Measurements from ENCODE around the gene GMCL1.
A peak's percentile ranks its signal among the peaks of the same experiment; 100 is the strongest.
"Not testable (repeated sequence)": the region's sequence is repeated elsewhere in the genome, so short reads cannot be mapped to it uniquely, and the experiment has no call there.

Gene GMCL1

GRCh38 chr2:69847068-69847828, 17.8 kb downstream of the GMCL1 start:
- H3K27ac ChIP-seq (ENCODE audit: low read depth in 2 of 2, low read length in 2 of 2): no peak overlapping the region
- H3K36me3 ChIP-seq (ENCODE audit: control insufficient read depth in 2 of 2, insufficient read depth in 2 of 2, low read length in 2 of 2): peaks cover 30 to 36% of the 10 kb centered on the region in 2 donors
- H3K4me3 ChIP-seq (ENCODE audit: low read length in 2 of 2): no peak overlapping the region
- no peaks in the 10 kb centered on the region for H3K9me3 ChIP-seq (ENCODE audit: control insufficient read depth in 2 of 2, low read length in 2 of 2)
- no peak overlapping the region for H3K9ac ChIP-seq (ENCODE audit: low read depth in 1 of 2, low read length in 2 of 2)
- no peaks in the 10 kb centered on the region for H3K27me3 ChIP-seq (ENCODE audit: control insufficient read depth in 2 of 2, insufficient read depth in 2 of 2, low read length in 2 of 2)
- no peaks in the 10 kb centered on the region for H3K4me1 ChIP-seq (ENCODE audit: control insufficient read depth in 2 of 2, insufficient read depth in 2 of 2, low read length in 2 of 2)

- Histone ChIP-seq H3K9ac (ENCODE audit: low read depth in 1 of 2, low read length in 2 of 2) (no peak overlapping the region), H3K4me3 (ENCODE audit: low read length in 2 of 2) (no peak overlapping the region), H3K27me3 (ENCODE audit: control insufficient read depth in 2 of 2, insufficient read depth in 2 of 2, low read length in 2 of 2) (no peaks in the 10 kb centered on the region), H3K36me3 (ENCODE audit: control insufficient read depth in 2 of 2, insufficient read depth in 2 of 2, low read length in 2 of 2) (peaks cover 30 to 36% of the 10 kb centered on the region in 2 donors), H3K4me1 (ENCODE audit: control insufficient read depth in 2 of 2, insufficient read depth in 2 of 2, low read length in 2 of 2) (no peaks in the 10 kb centered on the region), H3K9me3 (ENCODE audit: control insufficient read depth in 2 of 2, low read length in 2 of 2) (no peaks in the 10 kb centered on the region), H3K27ac (ENCODE audit: low read depth in 2 of 2, low read length in 2 of 2) (no peak overlapping the region)
These were observed 18.8 kb downstream of the GMCL1 start for GRCh38 chr2:69848186-69848790.

- H3K36me3 ChIP-seq (ENCODE audit: control insufficient read depth in 2 of 2, insufficient read depth in 2 of 2, low read length in 2 of 2): peaks cover 0 to 10% of the 10 kb centered on the region in 2 donors
- no peaks in the 10 kb centered on the region for H3K4me1 ChIP-seq (ENCODE audit: control insufficient read depth in 2 of 2, insufficient read depth in 2 of 2, low read length in 2 of 2)
These were observed 28.8 kb downstream of the GMCL1 start for GRCh38 chr2:69858261-69858660.

DNA sequence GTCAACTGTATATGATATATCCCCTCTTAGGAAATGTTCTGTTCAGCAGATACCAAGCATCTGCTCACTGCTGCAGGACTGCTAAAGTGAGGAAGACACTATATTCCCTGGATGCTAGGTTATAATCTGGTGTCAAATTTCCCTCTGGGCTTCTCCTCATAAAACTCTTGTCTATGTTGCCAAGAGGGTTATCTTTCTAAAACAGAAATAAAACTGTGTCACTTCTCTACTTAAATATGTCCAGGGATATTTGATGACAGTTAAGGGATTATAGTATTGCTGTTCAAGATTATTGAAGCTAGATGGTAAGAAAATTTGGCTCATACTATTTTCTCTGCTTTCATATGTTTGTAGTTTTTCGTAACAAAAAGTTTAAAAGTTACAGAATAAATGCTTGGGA, 33.8 kb downstream of the GMCL1 start:
- Histone ChIP-seq H3K9me3 (ENCODE audit: control insufficient read depth in 2 of 2, low read length in 2 of 2) (no peaks in the 10 kb centered on the region), H3K9ac (ENCODE audit: low read depth in 1 of 2, low read length in 2 of 2) (no peak overlapping the region), H3K4me3 (ENCODE audit: low read length in 2 of 2) (no peak overlapping the region), H3K27me3 (ENCODE audit: control insufficient read depth in 2 of 2, insufficient read depth in 2 of 2, low read length in 2 of 2) (no peaks in the 10 kb centered on the region), H3K36me3 (ENCODE audit: control insufficient read depth in 2 of 2, insufficient read depth in 2 of 2, low read length in 2 of 2) (peaks cover 17 to 33% of the 10 kb centered on the region in 2 donors), H3K4me1 (ENCODE audit: control insufficient read depth in 2 of 2, insufficient read depth in 2 of 2, low read length in 2 of 2) (no peaks in the 10 kb centered on the region), H3K27ac (ENCODE audit: low read depth in 2 of 2, low read length in 2 of 2) (no peak overlapping the region)

More at GRCh38 chr2:69858261-69858660, 28.8 kb downstream of the GMCL1 start:
- no peak overlapping the region for H3K9ac ChIP-seq (ENCODE audit: low read depth in 1 of 2, low read length in 2 of 2)
- H3K27me3 ChIP-seq (ENCODE audit: control insufficient read depth in 2 of 2, insufficient read depth in 2 of 2, low read length in 2 of 2): no peaks in the 10 kb centered on the region
- H3K27ac ChIP-seq (ENCODE audit: low read depth in 2 of 2, low read length in 2 of 2): no peak overlapping the region
- no peak overlapping the region for H3K4me3 ChIP-seq (ENCODE audit: low read length in 2 of 2)
- H3K9me3 ChIP-seq (ENCODE audit: control insufficient read depth in 2 of 2, low read length in 2 of 2): no peaks in the 10 kb centered on the region

DNA sequence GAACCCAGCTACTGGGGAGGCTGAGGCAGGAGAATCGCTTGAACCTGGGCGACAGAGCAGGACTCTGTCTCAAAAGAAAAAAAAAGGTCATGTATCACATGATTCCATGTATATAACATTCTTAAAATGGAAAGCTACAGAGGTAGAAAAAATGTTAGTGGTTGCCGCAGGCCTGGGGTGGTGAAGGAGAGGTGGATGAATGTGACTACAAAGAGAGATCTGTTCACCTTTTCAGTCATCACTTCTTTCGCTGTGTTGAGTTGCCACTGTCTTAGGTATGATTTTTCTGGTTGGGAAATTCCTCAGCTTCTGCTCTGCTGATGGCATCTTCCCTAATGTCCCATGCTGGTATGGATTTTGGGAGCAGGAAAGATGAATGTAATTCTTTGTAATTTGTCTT, 59.0 kb downstream of the GMCL1 start:
- Histone ChIP-seq H3K9ac (ENCODE audit: low read depth in 1 of 2, low read length in 2 of 2) (no peak overlapping the region), H3K9me3 (ENCODE audit: control insufficient read depth in 2 of 2, low read length in 2 of 2) (no peaks in the 10 kb centered on the region), H3K4me1 (ENCODE audit: control insufficient read depth in 2 of 2, insufficient read depth in 2 of 2, low read length in 2 of 2) (peaks cover 0 to 3% of the 10 kb centered on the region in 2 donors), H3K27ac (ENCODE audit: low read depth in 2 of 2, low read length in 2 of 2) (no peak overlapping the region), H3K27me3 (ENCODE audit: control insufficient read depth in 2 of 2, insufficient read depth in 2 of 2, low read length in 2 of 2) (no peaks in the 10 kb centered on the region), H3K36me3 (ENCODE audit: control insufficient read depth in 2 of 2, insufficient read depth in 2 of 2, low read length in 2 of 2) (no peaks in the 10 kb centered on the region), H3K4me3 (ENCODE audit: low read length in 2 of 2) (no peak overlapping the region)

DNA sequence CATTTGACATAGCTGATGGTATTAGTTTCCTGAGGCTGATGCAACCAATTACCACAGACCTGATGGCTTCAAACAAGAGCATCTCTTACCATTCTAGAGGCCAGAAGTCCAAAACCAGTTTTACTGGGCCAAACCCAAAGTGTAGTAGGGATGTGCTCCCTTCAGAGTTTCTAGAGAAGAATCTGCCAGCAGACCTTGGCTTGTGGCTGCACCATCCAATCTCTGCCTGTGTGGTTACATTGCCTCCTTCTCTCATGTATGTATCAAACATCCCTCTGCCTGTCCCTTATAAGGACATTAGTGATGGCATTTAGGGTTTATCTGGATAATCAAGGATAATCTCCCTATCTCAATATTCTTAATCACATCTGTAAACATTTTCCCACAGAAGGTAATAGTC, 59.8 kb downstream of the GMCL1 start:
- Histone ChIP-seq H3K9ac (ENCODE audit: low read depth in 1 of 2, low read length in 2 of 2) (no peak overlapping the region), H3K36me3 (ENCODE audit: control insufficient read depth in 2 of 2, insufficient read depth in 2 of 2, low read length in 2 of 2) (no peaks in the 10 kb centered on the region), H3K4me3 (ENCODE audit: low read length in 2 of 2) (no peak overlapping the region), H3K27ac (ENCODE audit: low read depth in 2 of 2, low read length in 2 of 2) (no peak overlapping the region), H3K27me3 (ENCODE audit: control insufficient read depth in 2 of 2, insufficient read depth in 2 of 2, low read length in 2 of 2) (no peaks in the 10 kb centered on the region), H3K9me3 (ENCODE audit: control insufficient read depth in 2 of 2, low read length in 2 of 2) (no peaks in the 10 kb centered on the region), H3K4me1 (ENCODE audit: control insufficient read depth in 2 of 2, insufficient read depth in 2 of 2, low read length in 2 of 2) (peaks cover 0 to 5% of the 10 kb centered on the region in 2 donors)

DNA sequence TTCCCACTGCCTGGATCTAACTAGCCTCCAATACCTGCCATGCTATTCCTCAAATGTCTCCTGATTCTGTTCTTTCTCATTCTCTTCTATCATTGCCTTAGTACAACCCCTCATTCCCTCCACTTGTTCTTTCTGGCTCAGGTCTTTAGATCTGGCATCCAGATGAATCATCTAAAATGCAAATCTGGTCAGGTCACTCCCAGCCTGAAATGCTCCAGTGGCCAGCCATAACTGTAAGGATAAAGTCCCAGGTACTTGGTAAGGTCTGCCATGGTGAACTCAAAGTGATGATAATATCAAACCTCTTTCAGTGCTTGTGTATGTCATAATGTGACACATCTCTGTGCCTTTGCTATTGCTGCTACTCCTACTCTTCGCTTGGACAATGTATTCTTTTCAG, 61.4 kb downstream of the GMCL1 start:
- Histone ChIP-seq H3K27ac (ENCODE audit: low read depth in 2 of 2, low read length in 2 of 2) (no peak overlapping the region), H3K9ac (ENCODE audit: low read depth in 1 of 2, low read length in 2 of 2) (no peak overlapping the region), H3K36me3 (ENCODE audit: control insufficient read depth in 2 of 2, insufficient read depth in 2 of 2, low read length in 2 of 2) (no peaks in the 10 kb centered on the region), H3K9me3 (ENCODE audit: control insufficient read depth in 2 of 2, low read length in 2 of 2) (no peaks in the 10 kb centered on the region), H3K4me1 (ENCODE audit: control insufficient read depth in 2 of 2, insufficient read depth in 2 of 2, low read length in 2 of 2) (peaks cover 6 to 11% of the 10 kb centered on the region in 2 donors), H3K4me3 (ENCODE audit: low read length in 2 of 2) (no peak overlapping the region), H3K27me3 (ENCODE audit: control insufficient read depth in 2 of 2, insufficient read depth in 2 of 2, low read length in 2 of 2) (no peaks in the 10 kb centered on the region)

DNA sequence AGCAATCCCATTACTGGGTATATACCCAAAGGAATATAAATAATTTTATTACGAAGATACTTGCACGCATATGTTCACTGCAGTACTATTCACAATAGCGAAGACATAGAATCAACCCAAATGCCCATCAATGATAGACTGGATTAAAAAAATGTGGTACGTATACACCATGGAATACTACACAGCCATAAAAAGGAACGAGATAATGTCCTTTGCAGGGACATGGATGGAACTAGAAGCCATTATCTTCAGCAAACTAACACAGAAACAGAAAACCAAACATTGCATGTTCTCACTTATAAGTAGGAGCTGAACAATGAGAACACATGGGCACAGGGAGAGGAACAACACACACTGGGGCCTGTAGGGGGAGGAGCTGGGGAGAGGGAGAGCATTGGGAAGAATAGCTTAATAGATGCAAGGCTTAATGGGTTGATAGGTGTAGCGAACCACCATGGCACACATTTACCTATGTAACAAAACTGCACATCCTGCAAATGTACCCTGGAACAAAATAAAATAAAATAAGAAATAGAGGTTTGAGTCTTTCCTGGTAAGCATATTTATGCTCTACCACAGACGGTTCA, 63.5 kb downstream of the GMCL1 start:
- Histone ChIP-seq H3K4me3 (ENCODE audit: low read length in 2 of 2) (peak overlapping the region in 1 of 2 donors; percentile 99), H3K36me3 (ENCODE audit: control insufficient read depth in 2 of 2, insufficient read depth in 2 of 2, low read length in 2 of 2) (peaks cover 7 to 17% of the 10 kb centered on the region in 2 donors), H3K4me1 (ENCODE audit: control insufficient read depth in 2 of 2, insufficient read depth in 2 of 2, low read length in 2 of 2) (peaks cover 6 to 11% of the 10 kb centered on the region in 2 donors)
- H3K9me3 ChIP-seq (ENCODE audit: control insufficient read depth in 2 of 2, low read length in 2 of 2); H3K27ac ChIP-seq (ENCODE audit: low read depth in 2 of 2, low read length in 2 of 2); H3K27me3 ChIP-seq (ENCODE audit: control insufficient read depth in 2 of 2, insufficient read depth in 2 of 2, low read length in 2 of 2); H3K9ac ChIP-seq (ENCODE audit: low read depth in 1 of 2, low read length in 2 of 2): not testable (repeated sequence)

- Histone ChIP-seq H3K27me3 (ENCODE audit: control insufficient read depth in 2 of 2, insufficient read depth in 2 of 2, low read length in 2 of 2) (no peaks in the 10 kb centered on the region), H3K36me3 (ENCODE audit: control insufficient read depth in 2 of 2, insufficient read depth in 2 of 2, low read length in 2 of 2) (peaks cover 16 to 23% of the 10 kb centered on the region in 2 donors), H3K9me3 (ENCODE audit: control insufficient read depth in 2 of 2, low read length in 2 of 2) (no peaks in the 10 kb centered on the region), H3K9ac (ENCODE audit: low read depth in 1 of 2, low read length in 2 of 2) (peak within 1 kb of the TSS; percentile 87 to 95), H3K4me3 (ENCODE audit: low read length in 2 of 2) (peak within 1 kb of the TSS; percentile 86 to 99), H3K27ac (ENCODE audit: low read depth in 2 of 2, low read length in 2 of 2) (peak within 1 kb of the TSS; percentile 76 to 77), H3K4me1 (ENCODE audit: control insufficient read depth in 2 of 2, insufficient read depth in 2 of 2, low read length in 2 of 2) (peaks cover 6 to 11% of the 10 kb centered on the region in 2 donors)
These were observed 64.5 kb downstream of the GMCL1 start, which contains the start of gene SNRNP27 for GRCh38 chr2:69893684-69894551. Gene SNRNP27, plus strand, starts transcription at chr2:69893956. Its CDS starts 29 bp downstream, at chr2:69893985.

Measured in mucosa of rectum (tissue), 2 donors.